SK-N-SH (cell line): ENCODE data around the gene STKLD1.

ENCODE experiments used
- TF ChIP-seq, protein P1 (sequence below): IDR thresholded peaks from 2 replicates; pipeline ENCODE4 v1.4.0; 2012; ENCODE audit warnings: low read depth, borderline replicate concordance
- TF ChIP-seq, protein P2 (sequence below): fragments of 200-600 bp; sonication (generic); IDR thresholded peaks from 2 replicates; pipeline ENCODE4 v1.6.1; 2017; ENCODE audit warnings: antibody characterized with exemption, mild to moderate bottlenecking, moderate library complexity
- TF ChIP-seq, protein P3 (sequence below): fragments of 150-350 bp; IDR thresholded peaks from 2 replicates; pipeline ENCODE4 v1.6.1; 2017; ENCODE audit warnings: antibody characterized with exemption, low read length, low read depth, borderline replicate concordance

DNA sequence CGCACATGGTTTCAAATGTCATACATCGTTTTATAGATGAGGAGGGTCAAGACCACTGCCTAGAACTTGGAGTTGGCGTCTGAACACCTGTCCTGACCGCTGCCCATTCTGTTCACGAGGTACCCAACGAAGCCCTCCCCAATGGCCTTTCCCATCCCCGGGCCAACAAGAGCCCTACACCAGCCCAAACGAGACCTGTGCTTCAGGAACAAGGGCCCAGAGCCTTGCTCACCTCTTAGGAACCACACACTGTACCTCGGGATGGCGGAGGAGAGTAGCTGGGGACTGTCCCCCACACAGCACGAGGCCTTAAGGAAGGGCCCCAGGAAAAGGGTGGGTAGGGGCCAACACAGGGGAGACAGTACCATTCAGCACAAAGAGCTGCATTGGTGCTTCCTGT lies 43.2 kb upstream of the STKLD1 start:
- TF ChIP-seq, protein P1, sequence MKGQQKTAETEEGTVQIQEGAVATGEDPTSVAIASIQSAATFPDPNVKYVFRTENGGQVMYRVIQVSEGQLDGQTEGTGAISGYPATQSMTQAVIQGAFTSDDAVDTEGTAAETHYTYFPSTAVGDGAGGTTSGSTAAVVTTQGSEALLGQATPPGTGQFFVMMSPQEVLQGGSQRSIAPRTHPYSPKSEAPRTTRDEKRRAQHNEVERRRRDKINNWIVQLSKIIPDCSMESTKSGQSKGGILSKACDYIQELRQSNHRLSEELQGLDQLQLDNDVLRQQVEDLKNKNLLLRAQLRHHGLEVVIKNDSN, result no peak
- TF ChIP-seq, protein P2, sequence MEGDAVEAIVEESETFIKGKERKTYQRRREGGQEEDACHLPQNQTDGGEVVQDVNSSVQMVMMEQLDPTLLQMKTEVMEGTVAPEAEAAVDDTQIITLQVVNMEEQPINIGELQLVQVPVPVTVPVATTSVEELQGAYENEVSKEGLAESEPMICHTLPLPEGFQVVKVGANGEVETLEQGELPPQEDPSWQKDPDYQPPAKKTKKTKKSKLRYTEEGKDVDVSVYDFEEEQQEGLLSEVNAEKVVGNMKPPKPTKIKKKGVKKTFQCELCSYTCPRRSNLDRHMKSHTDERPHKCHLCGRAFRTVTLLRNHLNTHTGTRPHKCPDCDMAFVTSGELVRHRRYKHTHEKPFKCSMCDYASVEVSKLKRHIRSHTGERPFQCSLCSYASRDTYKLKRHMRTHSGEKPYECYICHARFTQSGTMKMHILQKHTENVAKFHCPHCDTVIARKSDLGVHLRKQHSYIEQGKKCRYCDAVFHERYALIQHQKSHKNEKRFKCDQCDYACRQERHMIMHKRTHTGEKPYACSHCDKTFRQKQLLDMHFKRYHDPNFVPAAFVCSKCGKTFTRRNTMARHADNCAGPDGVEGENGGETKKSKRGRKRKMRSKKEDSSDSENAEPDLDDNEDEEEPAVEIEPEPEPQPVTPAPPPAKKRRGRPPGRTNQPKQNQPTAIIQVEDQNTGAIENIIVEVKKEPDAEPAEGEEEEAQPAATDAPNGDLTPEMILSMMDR, result no peak
- TF ChIP-seq, protein P3, sequence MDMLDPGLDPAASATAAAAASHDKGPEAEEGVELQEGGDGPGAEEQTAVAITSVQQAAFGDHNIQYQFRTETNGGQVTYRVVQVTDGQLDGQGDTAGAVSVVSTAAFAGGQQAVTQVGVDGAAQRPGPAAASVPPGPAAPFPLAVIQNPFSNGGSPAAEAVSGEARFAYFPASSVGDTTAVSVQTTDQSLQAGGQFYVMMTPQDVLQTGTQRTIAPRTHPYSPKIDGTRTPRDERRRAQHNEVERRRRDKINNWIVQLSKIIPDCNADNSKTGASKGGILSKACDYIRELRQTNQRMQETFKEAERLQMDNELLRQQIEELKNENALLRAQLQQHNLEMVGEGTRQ, result no peak
